ENCODE measurements around the gene CARD18. TPM values are rescaled to one million over a fixed set of nuclear protein-coding genes. Genes with fewer than 3 reads are reported as not detected.

Gene CARD18
- total and polyA plus RNA-seq, 4 donors = not detected

GRCh38 chr11:105106140-105106539, 33.4 kb downstream of the CARD18 start:
- H3K27me3 ChIP-seq (ENCODE audit: control insufficient read depth in 4 of 4, insufficient read depth in 4 of 4, low read length in 3 of 4) = peaks cover 0 to 4% (median 0%) of the 10 kb centered on the region in 4 donors
- no peaks in the 10 kb centered on the region for H3K4me1 ChIP-seq (ENCODE audit: control insufficient read depth in 4 of 4, insufficient read depth in 4 of 4, low read length in 3 of 4)
- WGBS = 79% methylated on average over 1 of the region's 1 CpG
- H3K27ac ChIP-seq (ENCODE audit: low read depth in 1 of 2, low read length in 2 of 2) = no peak overlapping the region
- H3K4me3 ChIP-seq (ENCODE audit: low read depth in 1 of 3, low read length in 3 of 3) = no peak overlapping the region
- TF ChIP-seq ZBTB33 (IDR thresholded peaks at IDR 0.05) (no peak), SP1 (IDR thresholded peaks at IDR 0.05) (no peak), EGR1 (IDR thresholded peaks at IDR 0.05; ENCODE audit: low read depth in 2 of 2) (no peak), RAD21 (IDR thresholded peaks at IDR 0.05) (no peak), MAX (IDR thresholded peaks at IDR 0.05) (no peak), CTCF (IDR thresholded peaks at IDR 0.05; ENCODE audit: low read depth, low read length, missing input control) (no peak), YY1 (IDR thresholded peaks at IDR 0.05) (no peak), RXRA (IDR thresholded peaks at IDR 0.05) (no peak)
- H3K36me3 ChIP-seq (ENCODE audit: control insufficient read depth in 4 of 4, insufficient read depth in 3 of 4, low read depth in 1 of 4, low read length in 3 of 4) = no peaks in the 10 kb centered on the region
- no peak for DNase-seq (ENCODE audit: low spot score)
- no peak overlapping the region for H3K9ac ChIP-seq (ENCODE audit: low read depth in 1 of 2, low read length in 2 of 2)
- H3K9me3 ChIP-seq (ENCODE audit: control insufficient read depth in 4 of 4, low read length in 3 of 4) = no peaks in the 10 kb centered on the region

- WGBS = 35% methylated on average over 1 of the region's 1 CpG
- H3K36me3 ChIP-seq (ENCODE audit: control insufficient read depth in 4 of 4, insufficient read depth in 3 of 4, low read depth in 1 of 4, low read length in 3 of 4) = no peaks in the 10 kb centered on the region
- no peaks in the 10 kb centered on the region for H3K4me1 ChIP-seq (ENCODE audit: control insufficient read depth in 4 of 4, insufficient read depth in 4 of 4, low read length in 3 of 4)
- H3K27me3 ChIP-seq (ENCODE audit: control insufficient read depth in 4 of 4, insufficient read depth in 4 of 4, low read length in 3 of 4) = peaks cover 0 to 4% (median 0%) of the 10 kb centered on the region in 4 donors
- H3K9me3 ChIP-seq (ENCODE audit: control insufficient read depth in 4 of 4, low read length in 3 of 4) = no peaks in the 10 kb centered on the region
- no peak overlapping the region for H3K27ac ChIP-seq (ENCODE audit: low read depth in 1 of 2, low read length in 2 of 2)
- H3K9ac ChIP-seq (ENCODE audit: low read depth in 1 of 2, low read length in 2 of 2) = no peak overlapping the region
- no peak for DNase-seq (ENCODE audit: low spot score)
- TF ChIP-seq CTCF (IDR thresholded peaks at IDR 0.05; ENCODE audit: low read depth, low read length, missing input control) (no peak), FOXA2 (IDR thresholded peaks at IDR 0.05) (no peak), FOXA1 (IDR thresholded peaks at IDR 0.05) (no peak), TAF1 (conservative IDR thresholded peaks at IDR 0.05) (no peak), JUND (IDR thresholded peaks at IDR 0.05) (no peak), MAX (IDR thresholded peaks at IDR 0.05) (no peak), ZBTB33 (IDR thresholded peaks at IDR 0.05) (no peak), EGR1 (IDR thresholded peaks at IDR 0.05; ENCODE audit: low read depth in 2 of 2) (no peak), ATF3 (IDR thresholded peaks at IDR 0.05) (no peak), REST (IDR thresholded peaks at IDR 0.05) (no peak), YY1 (IDR thresholded peaks at IDR 0.05) (no peak), NR2F2 (IDR thresholded peaks at IDR 0.05) (no peak), SP1 (IDR thresholded peaks at IDR 0.05) (no peak), GABPA (IDR thresholded peaks at IDR 0.05 in 1 of 2, conservative IDR thresholded peaks at IDR 0.05 in 1 of 2) (no peak), HNF4G (IDR thresholded peaks at IDR 0.05) (no peak), RAD21 (IDR thresholded peaks at IDR 0.05) (no peak), RXRA (IDR thresholded peaks at IDR 0.05) (no peak), HNF4A (conservative IDR thresholded peaks at IDR 0.05) (no peak)
- H3K4me3 ChIP-seq (ENCODE audit: low read depth in 1 of 3, low read length in 3 of 3) = no peak overlapping the region
Observed at GRCh38 chr11:105104292-105104691, 35.3 kb downstream of the CARD18 start.
